ENCODE data around the gene TBC1D20. TPM values are rescaled to one million over a fixed set of nuclear protein-coding genes. Genes with fewer than 3 reads are reported as not detected.

TBC1D20 gene
- total RNA-seq, 1 experiment from 2014 or later: 42.1 TPM

- H3K27ac ChIP-seq (ENCODE audit: low read length): no peak overlapping the region
- H3K4me3 ChIP-seq (ENCODE audit: low read depth in 2 of 2, low read length in 2 of 2): no peak overlapping the region
- in situ Hi-C loops (cut with HindIII; ENCODE audit: low pct_unique_long_range_greater_than_20kb, low sequenced_read_pairs): no loop called here
- H3K4me1 ChIP-seq (ENCODE audit: control insufficient read depth, insufficient read depth, low read length): peaks cover 3% of the 10 kb centered on the region; the same call in 1 of the 2 replicates
- TF ChIP-seq SIN3A (IDR thresholded peaks at IDR 0.05; ENCODE audit: borderline replicate concordance, insufficient read depth, low read depth, low read length): no peak
- TF ChIP-seq, protein P1, sequence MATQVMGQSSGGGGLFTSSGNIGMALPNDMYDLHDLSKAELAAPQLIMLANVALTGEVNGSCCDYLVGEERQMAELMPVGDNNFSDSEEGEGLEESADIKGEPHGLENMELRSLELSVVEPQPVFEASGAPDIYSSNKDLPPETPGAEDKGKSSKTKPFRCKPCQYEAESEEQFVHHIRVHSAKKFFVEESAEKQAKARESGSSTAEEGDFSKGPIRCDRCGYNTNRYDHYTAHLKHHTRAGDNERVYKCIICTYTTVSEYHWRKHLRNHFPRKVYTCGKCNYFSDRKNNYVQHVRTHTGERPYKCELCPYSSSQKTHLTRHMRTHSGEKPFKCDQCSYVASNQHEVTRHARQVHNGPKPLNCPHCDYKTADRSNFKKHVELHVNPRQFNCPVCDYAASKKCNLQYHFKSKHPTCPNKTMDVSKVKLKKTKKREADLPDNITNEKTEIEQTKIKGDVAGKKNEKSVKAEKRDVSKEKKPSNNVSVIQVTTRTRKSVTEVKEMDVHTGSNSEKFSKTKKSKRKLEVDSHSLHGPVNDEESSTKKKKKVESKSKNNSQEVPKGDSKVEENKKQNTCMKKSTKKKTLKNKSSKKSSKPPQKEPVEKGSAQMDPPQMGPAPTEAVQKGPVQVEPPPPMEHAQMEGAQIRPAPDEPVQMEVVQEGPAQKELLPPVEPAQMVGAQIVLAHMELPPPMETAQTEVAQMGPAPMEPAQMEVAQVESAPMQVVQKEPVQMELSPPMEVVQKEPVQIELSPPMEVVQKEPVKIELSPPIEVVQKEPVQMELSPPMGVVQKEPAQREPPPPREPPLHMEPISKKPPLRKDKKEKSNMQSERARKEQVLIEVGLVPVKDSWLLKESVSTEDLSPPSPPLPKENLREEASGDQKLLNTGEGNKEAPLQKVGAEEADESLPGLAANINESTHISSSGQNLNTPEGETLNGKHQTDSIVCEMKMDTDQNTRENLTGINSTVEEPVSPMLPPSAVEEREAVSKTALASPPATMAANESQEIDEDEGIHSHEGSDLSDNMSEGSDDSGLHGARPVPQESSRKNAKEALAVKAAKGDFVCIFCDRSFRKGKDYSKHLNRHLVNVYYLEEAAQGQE (IDR thresholded peaks at IDR 0.05; ENCODE audit: insufficient read depth in 1 of 2, low read depth in 2 of 2, low read length in 1 of 2): no peak
- TF ChIP-seq, protein P2, sequence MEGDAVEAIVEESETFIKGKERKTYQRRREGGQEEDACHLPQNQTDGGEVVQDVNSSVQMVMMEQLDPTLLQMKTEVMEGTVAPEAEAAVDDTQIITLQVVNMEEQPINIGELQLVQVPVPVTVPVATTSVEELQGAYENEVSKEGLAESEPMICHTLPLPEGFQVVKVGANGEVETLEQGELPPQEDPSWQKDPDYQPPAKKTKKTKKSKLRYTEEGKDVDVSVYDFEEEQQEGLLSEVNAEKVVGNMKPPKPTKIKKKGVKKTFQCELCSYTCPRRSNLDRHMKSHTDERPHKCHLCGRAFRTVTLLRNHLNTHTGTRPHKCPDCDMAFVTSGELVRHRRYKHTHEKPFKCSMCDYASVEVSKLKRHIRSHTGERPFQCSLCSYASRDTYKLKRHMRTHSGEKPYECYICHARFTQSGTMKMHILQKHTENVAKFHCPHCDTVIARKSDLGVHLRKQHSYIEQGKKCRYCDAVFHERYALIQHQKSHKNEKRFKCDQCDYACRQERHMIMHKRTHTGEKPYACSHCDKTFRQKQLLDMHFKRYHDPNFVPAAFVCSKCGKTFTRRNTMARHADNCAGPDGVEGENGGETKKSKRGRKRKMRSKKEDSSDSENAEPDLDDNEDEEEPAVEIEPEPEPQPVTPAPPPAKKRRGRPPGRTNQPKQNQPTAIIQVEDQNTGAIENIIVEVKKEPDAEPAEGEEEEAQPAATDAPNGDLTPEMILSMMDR (IDR thresholded peaks at IDR 0.05): no peak
- TF ChIP-seq TCF7L2 (IDR thresholded peaks at IDR 0.05; ENCODE audit: low read depth, low read length): no peak
- no peak for TF ChIP-seq POLR2AphosphoS5 (IDR thresholded peaks at IDR 0.05; ENCODE audit: low read depth, low read length)
- ATAC-seq: no peak
- ChIA-PET POLR2A (no interaction called here), CTCF (no interaction called here)
- peaks cover 15% of the 10 kb centered on the region for H3K36me3 ChIP-seq (ENCODE audit: control insufficient read depth, insufficient read depth, low read length)
- no peaks in the 10 kb centered on the region for H3K9me3 ChIP-seq (ENCODE audit: control insufficient read depth, insufficient read depth, low read depth, low read length)
- intact Hi-C loops (cut with micrococcal nuclease; ENCODE audit: unreplicated experiment): no loop called here
- no peak for DNase-seq (ENCODE audit: low read depth, low spot score)
- no TSS peak for BruUV-seq (replicated peaks)
- no peaks in the 10 kb centered on the region for H3K27me3 ChIP-seq (ENCODE audit: control insufficient read depth, insufficient read depth, low read length)
These were observed 17.4 kb downstream of the TBC1D20 start for GRCh38 chr20:444862-445426.

DNA sequence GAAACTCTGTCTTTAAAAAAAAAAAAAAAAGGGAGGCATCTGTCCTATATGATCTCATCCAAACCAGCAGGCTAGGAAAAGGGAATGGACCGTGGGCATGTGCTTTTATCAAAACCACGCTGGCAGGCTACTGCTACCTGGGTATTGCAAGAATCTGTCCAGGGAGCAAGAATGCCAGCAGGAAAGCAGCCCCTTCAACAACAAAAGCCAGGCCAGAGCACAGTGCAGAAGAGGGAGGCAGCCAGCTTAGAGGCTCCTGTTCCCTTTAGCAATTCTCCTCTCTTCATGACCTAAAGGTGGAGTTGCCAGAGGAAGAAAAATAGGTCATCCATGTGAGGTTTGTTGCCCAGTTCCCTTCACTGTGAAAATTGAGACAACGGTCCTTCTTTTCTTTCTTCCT lies 18.2 kb downstream of the TBC1D20 start:
- ChIA-PET CTCF (no interaction called here), POLR2A (no interaction called here)
- DNase-seq (ENCODE audit: low read depth, low spot score): no peak
- no peak overlapping the region for H3K4me3 ChIP-seq (ENCODE audit: low read depth in 2 of 2, low read length in 2 of 2)
- intact Hi-C loops (cut with micrococcal nuclease; ENCODE audit: unreplicated experiment): no loop called here
- peaks cover 3% of the 10 kb centered on the region; the same call in 1 of the 2 replicates for H3K4me1 ChIP-seq (ENCODE audit: control insufficient read depth, insufficient read depth, low read length)
- H3K27ac ChIP-seq (ENCODE audit: low read length): no peak overlapping the region
- no peaks in the 10 kb centered on the region for H3K9me3 ChIP-seq (ENCODE audit: control insufficient read depth, insufficient read depth, low read depth, low read length)
- in situ Hi-C loops (cut with HindIII; ENCODE audit: low pct_unique_long_range_greater_than_20kb, low sequenced_read_pairs): no loop called here
- H3K36me3 ChIP-seq (ENCODE audit: control insufficient read depth, insufficient read depth, low read length): peaks cover 17% of the 10 kb centered on the region
- no peak for ATAC-seq
- no peaks in the 10 kb centered on the region for H3K27me3 ChIP-seq (ENCODE audit: control insufficient read depth, insufficient read depth, low read length)
- TSS peak; percentile 56 for BruUV-seq (replicated peaks)
- TF ChIP-seq, protein P1 (IDR thresholded peaks at IDR 0.05; ENCODE audit: insufficient read depth in 1 of 2, low read depth in 2 of 2, low read length in 1 of 2): no peak
